ENCODE data around the gene LDLRAD4.

- TF ChIP-seq CTCF (IDR thresholded peaks at IDR 0.05) (no peak), POLR2AphosphoS5 (IDR thresholded peaks at IDR 0.05) (no peak)
These were observed 47.9 kb downstream of the LDLRAD4 start for GRCh38 chr18:13266218-13267100.

All from upper lobe of left lung (tissue), 4 donors.